Activated CD4-positive, alpha-beta T cell treated with anti-CD3 and anti-CD28 coated beads, Interleukin-2, Interleukin-4, amounts not matched to agents 100 ng/mL and 50 ng/mL, durations not matched to agents 16 hours and 8 hours (primary cell): ENCODE results near the gene KRTAP10-2.

ENCODE experiments used
- DNase-seq: peaks from one replicate; pipeline ENCODE4 v3.0.0-alpha.2; 2020; ENCODE audit warnings: low spot score

The KRTAP10-2 gene

DNA sequence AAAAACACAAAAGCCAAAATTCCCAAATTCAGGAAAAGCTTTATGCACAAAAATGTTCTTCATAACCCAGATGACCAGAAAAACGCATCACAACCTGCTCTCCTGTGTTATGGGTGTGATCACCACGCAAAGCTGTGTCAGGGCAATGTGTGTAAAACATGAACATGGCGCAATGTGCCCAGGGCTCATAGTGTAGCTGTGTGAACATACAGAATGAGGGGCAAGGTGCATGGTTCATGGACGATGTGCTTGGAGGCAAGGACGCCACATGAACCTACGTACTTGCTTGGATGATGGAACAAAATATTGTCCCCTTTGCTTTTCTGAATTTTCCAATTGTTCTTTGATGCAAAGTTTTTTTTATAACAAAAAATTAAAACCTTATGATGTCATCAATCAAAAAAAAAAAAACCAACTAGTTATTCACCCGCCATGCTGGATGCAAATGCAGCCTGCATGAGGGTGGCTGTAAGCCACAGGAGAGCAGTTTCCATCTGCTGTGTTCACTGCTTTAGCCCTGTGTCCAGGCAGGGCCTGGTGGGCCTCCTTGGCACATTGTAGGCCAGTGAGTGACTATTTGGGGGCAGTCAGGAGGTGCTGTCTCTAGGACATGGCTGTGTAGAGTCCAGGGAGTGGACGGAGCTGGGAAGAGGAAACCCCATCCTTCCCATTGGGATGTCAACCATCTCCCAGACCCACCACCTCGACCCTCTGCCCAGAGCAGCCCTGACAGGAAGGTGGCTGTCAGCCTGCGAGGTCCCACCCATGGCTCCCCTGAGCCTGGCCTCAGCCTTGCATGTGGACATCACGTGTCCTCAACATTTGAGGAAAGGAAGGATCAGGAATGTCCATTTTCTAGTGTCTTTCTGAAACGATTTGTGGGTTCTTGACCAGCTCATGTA lies 25.0 kb downstream of the KRTAP10-2 start:
- DNase-seq, result no peak

DNA sequence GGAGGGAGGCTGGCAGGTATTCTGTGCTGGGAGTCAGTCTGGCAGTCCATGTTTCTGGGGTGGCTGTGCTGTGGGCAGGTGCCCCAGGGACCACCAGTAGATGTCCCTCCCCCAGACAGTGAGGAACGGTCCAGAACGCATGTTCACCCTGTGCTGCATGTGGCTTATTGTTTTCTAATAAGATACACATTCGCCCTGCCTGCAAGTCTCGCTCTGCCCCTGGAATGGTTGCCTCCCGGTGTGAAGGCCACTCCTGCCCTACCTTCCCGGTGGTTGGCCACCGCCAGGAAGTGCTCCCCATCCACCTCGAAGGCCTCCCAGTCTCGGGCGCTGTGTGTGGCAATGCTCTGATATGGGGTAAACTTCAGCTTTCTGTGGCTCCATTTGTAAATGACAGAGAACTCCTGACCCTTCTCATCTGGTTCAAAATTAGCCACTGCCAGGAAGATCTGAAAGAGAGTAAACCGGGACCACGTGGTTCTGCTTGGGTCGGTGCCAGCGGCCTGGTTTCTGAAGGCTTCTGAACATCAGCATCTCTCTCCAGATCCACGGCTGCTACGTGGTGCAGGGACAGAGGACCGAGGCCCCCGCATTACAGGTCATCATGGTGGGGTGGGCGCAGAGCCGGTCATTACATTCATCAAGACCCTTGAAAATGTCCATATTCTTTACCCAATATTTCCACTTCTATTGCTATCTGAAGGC lies 25.8 kb downstream of the KRTAP10-2 start:
- DNase-seq, result no peak

- DNase-seq, result no peak
Measured at GRCh38 chr21:44524414-44525371, 26.6 kb downstream of the KRTAP10-2 start.

DNA sequence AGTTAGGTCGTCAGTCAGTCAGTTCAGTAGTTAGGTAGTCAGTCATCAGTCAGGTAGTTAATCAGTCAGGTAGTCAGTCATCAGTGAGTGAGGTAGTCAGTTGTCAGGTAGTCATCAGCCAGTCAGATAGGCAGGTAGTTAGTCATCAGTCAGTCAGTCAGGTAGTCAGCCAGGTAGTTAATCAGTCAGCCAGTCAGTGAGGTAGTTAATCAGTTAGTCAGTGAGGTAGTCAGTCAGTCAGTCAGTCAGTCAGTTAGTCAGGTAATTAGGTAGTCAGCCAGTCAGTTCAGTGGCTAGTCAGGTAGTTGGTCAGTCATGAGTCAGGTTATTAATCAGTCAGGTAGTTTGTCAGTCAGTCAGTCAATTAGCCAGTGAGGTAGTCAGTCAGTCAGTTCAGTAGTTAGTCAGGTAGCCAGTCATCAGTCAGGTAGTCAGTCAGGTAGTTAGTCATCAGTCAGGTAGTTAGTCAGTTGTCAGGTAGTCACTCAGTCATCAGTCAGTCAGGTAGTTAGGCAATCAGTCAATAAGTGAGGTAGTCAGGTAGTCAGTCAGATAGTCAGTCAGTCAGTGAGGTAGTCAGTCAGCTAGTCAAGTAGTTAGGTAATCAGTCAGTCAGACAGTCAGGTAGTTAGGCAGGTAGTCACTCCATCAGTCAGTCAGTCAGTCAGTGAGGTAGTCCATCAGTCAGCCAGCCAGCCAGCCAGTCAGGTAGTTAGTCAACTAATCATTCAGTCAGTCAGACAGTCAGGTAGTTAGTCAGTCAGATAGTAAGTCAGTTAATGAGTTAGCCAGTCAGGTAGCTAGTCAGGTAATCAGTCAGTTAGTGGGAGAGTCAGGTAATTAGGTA lies 27.5 kb downstream of the KRTAP10-2 start:
- no peak for DNase-seq

DNA sequence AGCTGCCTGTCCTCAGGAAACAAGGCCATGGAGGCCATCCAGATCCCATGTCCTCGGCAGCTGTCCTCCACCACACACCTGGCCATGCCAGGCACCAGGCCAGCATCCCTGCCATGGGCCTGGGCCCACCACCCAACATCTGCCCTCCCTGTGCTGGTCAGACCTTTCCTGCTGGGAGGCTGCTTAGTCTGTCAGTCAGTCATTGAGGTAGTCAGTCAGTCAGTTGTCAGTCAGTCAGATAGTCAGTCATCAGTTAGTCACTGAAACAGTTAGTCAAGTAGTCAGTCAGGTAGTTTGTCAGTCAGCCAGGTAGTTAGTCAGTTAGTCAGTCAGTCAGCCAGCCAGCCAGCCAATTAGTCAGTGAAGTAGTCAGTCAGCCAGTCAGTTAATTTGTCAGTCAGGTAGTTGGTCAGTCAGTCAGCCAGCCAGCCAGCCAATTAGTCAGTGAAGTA lies 28.5 kb downstream of the KRTAP10-2 start:
- no peak for DNase-seq

- DNase-seq, result no peak
Measured at GRCh38 chr21:44521928-44522752, 29.2 kb downstream of the KRTAP10-2 start.

DNA sequence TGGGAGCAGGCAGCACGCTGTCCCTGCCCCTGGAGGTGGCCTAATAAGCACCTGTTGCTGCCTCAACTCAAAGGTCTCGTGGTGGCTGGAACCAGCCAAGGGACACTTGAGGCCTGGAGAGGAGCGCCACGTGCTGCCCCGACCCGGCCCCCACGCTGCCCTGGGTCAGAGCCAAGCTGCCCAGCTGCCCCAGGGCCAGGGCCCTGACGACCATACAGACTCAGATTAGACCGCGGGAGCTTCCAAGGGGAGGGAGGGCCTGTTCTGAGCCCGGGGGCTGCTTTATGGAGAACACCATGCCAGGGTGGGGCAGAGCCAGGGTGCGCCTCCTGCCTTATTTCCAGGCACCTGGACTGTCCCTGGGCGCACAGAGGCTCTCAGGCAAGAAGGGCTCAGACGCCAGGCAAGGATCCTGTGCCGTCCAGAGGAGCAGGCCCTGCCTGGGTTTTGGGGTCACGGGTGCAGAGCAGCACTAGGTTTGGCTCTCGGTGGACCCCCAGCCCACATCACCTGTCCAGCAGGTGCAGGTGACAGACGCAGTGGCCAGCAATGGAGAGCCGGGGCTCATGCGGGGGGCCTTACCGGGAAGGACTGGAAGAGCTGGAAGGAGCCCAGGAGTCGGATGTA lies 29.9 kb downstream of the KRTAP10-2 start:
- no peak for DNase-seq

DNA sequence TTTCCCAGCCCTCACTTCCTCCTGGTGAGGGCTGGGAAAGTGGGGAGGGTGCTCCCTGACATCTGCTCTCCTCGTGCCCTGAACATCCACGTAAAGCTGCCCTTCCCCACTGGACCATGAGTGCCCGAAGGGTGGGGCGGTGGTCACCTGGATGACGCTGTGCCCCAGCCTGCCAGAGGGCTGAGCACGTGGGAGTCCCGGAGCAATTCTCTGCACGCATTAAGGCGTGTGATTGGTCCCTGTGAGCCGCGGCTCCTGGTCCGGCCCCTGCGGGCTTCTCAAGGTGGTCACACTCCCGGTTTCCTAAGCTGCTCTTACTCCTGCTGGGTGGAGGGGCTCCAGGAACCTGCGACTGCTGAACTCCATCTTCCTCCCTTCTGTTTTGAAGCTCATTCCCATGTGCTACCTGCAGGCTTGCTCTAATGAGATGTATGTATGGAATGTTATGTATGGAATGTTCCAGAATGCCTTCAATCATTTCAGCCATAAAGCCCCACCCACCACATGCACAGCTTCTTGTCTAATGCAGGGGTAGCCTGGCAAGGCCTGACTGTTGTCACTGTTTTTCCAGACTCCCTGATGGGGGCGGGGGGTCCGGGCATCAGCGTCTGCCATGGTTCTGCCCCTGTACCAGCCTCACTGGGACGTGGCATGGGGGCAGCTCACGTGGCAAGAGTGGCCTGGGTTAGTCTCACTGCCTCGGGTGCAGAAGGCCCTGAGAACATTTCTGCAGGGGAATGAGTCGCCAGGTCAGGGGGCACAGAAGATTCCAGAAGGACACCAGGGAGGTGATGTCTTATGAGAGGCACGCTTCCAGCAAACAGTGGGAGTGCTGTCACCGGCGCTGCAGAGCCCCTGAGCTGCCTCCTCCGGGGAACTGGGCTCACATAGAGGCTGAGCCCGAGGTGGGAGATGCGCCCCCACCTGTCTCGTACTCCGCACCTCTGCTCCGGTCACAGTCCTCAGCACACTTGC lies 30.7 kb downstream of the KRTAP10-2 start:
- DNase-seq, result no peak

DNA sequence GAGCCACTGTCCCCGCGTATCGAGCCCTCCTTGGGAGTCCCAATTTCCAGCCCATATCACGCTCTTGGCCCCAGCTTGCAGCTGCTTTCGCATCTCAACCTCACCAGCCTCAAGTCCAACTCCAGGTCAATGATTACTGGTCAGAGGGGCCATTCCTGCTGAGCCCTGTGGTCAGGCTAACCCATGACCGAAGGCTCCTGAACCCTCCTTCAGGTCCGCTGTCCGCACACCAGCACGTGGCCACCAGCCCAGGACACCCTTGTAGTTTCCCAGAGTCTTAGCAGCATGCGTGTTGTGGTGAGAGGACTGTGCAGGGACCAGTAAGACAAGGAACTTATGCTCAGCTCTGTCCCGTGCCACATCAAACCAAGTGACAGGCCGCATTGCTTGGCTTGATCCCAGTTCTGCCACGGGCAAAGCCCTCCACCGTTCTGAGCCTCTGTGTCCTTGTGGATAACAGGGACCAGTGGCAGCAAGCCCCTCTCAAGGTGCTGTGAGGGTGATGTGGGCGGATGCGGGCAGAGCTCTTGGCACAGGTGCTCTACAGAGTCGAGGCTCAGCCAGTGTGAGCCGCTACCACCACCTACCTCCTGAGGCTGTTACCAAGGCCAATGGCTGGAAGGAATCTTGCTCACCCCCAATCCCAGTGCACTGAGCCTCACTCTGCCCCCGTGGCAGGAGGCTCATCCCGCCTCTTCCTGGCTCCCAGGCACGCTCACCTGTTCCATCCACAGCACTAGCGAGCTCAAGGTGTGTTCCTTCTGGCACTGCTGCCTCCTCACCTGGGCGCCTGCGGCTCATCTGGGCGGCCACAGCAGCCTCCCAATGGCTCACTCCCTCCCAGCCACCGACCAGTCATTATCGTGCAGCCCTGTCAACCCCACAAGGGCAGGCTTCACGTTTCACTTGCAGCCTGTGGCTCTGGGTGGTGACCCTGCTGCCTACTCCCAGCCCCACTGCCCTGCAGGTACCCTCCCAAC lies 31.7 kb downstream of the KRTAP10-2 start:
- DNase-seq, result no peak

- DNase-seq, result no peak
Measured at GRCh38 chr21:44518686-44519085, 32.6 kb downstream of the KRTAP10-2 start.

DNA sequence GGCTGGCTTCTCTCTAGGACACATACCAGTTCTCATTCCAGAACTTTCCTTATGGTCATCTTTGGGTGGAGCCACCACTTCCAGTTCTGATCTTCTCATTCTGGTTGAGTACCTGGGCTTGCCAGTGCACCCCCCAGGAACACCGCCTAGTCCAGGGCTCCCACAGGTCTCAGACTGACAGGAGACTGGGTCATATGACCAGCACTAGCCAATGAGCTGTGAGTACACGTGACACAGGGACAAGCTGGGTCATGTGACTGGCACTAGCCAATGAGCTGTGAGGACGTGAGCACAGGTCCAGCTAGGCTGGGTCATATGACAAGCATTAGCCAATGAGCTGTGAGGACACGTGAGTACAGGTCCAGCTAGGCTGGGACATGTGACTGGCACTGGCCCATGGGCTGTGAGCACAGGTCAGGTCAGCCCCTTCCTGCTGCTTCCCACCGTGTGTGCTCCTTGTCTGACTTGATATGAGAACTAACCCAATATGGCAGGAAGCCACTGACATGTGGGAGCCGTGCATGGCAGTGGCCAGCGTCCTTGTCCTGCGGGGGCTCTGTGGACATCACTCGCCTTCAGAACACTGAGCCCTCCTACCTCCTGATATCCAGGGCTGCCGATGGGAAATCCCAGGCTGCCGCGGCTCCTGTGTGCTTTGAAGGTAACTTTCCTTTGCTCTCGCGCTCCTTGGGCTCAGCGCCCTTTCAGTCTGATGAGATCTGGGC lies 34.0 kb downstream of the KRTAP10-2 start:
- peak; percentile 11 for DNase-seq

GRCh38 chr21:44516828-44517174 lies 34.5 kb downstream of the KRTAP10-2 start:
- DNase-seq, result no peak

DNA sequence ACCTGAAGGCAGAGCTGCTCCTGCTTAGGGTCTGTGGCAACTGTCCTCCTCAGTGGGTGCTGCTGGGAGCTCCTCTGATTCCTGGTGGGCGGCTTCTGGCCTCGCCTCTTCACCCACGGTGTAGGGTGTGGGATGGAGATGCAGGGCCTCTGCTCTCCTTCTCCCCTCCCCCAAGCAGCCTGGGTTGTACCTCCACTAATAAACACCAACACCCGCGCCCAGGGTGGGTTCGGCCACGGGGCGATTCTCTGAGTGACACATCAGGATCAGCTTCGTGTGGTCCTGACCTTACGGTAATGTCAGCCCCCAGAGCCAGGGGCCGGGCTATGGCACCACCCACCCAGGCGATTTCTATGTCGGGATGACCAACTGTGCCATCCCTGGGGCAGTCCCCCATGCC lies 35.0 kb downstream of the KRTAP10-2 start:
- DNase-seq, result no peak

- no peak for DNase-seq
Measured at GRCh38 chr21:44515359-44516165, 35.7 kb downstream of the KRTAP10-2 start.

DNA sequence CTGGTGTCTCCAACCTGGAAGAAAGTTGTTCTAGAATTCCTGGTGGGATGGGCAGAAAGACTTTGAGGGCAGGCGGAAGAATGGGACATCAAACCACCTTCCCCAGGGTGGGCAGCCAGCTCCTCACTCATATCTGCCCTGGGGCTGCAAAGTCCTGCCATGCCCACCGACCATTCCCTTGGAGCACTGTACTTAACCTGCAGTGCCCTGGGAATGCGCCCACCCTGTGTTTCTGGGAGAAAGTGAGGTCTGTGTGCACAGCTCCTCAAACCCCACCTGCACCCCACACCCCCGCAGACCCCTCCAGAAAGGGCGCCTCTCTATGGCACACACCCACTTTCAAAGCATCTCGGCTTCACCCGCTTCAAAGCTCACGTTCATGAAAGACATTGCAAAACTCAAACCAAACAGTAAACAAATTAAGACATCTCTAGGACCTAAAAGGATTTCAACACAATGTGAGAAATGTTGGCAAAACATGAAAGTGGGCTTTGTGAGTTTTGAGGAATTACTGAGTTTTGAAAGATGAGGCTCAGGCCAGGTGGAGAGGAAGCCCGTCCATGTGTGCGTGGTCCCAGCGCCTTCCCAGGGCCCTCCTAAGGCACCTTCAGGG lies 36.5 kb downstream of the KRTAP10-2 start:
- no peak for DNase-seq

GRCh38 chr21:44514218-44514520 lies 37.1 kb downstream of the KRTAP10-2 start:
- no peak for DNase-seq
